Measurements from ENCODE around the gene RAVER1. TPM values are rescaled to one million over a fixed set of nuclear protein-coding genes. Genes with fewer than 3 reads are reported as not detected.
A peak's percentile ranks its signal among the peaks of the same experiment; 100 is the strongest.
"Not testable (repeated sequence)": the region's sequence is repeated elsewhere in the genome, so short reads cannot be mapped to it uniquely, and the experiment has no call there.

The RAVER1 gene, protein sequence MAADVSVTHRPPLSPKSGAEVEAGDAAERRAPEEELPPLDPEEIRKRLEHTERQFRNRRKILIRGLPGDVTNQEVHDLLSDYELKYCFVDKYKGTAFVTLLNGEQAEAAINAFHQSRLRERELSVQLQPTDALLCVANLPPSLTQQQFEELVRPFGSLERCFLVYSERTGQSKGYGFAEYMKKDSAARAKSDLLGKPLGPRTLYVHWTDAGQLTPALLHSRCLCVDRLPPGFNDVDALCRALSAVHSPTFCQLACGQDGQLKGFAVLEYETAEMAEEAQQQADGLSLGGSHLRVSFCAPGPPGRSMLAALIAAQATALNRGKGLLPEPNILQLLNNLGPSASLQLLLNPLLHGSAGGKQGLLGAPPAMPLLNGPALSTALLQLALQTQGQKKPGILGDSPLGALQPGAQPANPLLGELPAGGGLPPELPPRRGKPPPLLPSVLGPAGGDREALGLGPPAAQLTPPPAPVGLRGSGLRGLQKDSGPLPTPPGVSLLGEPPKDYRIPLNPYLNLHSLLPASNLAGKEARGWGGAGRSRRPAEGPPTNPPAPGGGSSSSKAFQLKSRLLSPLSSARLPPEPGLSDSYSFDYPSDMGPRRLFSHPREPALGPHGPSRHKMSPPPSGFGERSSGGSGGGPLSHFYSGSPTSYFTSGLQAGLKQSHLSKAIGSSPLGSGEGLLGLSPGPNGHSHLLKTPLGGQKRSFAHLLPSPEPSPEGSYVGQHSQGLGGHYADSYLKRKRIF
- polyA plus RNA-seq (2012; ENCODE audit: insufficient read depth, insufficient read length) = 43.6 TPM

GRCh38 chr19:10332965-10333757 is at the start of gene RAVER1:
Gene RAVER1, minus strand, starts transcription at chr19:10333529. Its CDS starts 22 bp downstream, at chr19:10333507.
- H3K4me3 ChIP-seq (ENCODE audit: low read length) = peak within 1 kb of the TSS; percentile 91
- peak; percentile 97 for DNase-seq (ENCODE audit: low read depth, low spot score)

GRCh38 chr19:10383223-10383499 is 49.8 kb upstream of the RAVER1 start:
- DNase-seq (ENCODE audit: low read depth, low spot score); H3K4me3 ChIP-seq (ENCODE audit: low read length): not testable (repeated sequence)

DNA sequence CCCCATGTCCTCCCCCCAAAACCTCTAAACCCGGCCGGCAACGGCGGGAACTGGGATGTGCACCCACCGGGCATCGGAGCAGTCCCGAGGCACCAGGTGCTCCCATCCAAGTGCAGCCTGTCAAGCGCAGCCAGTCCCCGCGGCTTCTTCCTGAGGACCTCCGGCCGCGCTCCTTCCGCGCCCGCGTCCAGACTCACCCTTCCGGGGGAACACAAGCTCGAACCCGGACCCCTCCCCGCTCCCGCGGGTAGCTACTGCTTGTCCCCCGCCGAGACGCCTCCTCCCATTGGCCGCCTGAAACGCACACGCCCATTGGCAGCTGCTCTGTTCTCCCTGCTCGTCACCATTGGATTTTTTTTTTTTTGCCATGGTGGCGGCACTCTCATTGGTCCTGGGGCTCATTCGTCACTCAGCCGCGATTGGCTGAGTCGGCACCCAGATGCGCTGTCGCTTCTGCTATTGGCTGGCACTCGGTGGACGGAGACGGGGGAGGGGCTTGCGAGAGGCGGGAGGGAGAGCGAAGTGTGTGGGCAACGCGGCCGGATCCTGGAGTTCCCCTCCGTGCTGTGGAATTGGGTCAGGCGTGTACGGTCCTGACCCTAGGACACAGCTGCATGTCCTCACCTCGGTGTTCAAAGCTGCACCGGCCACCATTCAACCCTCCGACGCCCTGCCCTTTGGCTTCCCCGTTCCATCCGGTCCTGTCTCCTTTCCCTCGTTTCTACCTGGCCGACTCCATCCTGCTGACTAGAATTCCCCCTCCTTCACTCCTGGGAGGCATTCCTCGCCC is 47.2 kb upstream of the RAVER1 start, which contains the start of gene TYK2:
TYK2 (minus strand) TSS at position 260 of the 790 bp plus-strand sequence. CDS start 2,166 bp downstream, outside the sequence.
- DNase-seq (ENCODE audit: low read depth, low spot score) = peak; percentile 98
- peak within 1 kb of the TSS; percentile 96 for H3K4me3 ChIP-seq (ENCODE audit: low read length)

- no peak for DNase-seq (ENCODE audit: low read depth, low spot score)
- H3K4me3 ChIP-seq (ENCODE audit: low read length) = peak overlapping the region; percentile 96
These were observed 46.6 kb upstream of the RAVER1 start for GRCh38 chr19:10379880-10380312.

DNA sequence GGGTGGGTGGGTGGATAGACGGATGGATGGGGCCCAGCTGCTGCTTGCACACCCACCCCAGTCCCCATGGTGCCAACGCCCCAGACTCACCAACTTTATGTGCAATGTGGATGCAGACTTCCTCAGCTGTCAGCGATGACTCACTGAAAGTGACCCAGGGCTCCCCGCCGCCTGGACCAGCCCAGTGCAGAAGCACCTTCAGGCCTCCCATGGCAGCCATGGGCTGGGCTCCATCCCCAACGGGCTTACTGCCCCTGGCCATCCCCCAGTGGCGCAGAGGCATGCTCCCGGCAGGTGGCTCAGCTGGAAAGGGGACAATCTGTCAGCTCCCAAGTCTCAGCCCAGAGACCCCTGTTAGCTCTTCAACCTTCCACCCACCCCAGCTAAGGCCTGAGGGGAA is 44.8 kb upstream of the RAVER1 start:
- no peak for DNase-seq (ENCODE audit: low read depth, low spot score)
- no peak overlapping the region for H3K4me3 ChIP-seq (ENCODE audit: low read length)

GRCh38 chr19:10377140-10377640 is 43.9 kb upstream of the RAVER1 start:
- not testable (repeated sequence) for DNase-seq (ENCODE audit: low read depth, low spot score); H3K4me3 ChIP-seq (ENCODE audit: low read length)

GRCh38 chr19:10374931-10375330 is 41.6 kb upstream of the RAVER1 start:
- H3K4me3 ChIP-seq (ENCODE audit: low read length) = no peak overlapping the region
- no peak for DNase-seq (ENCODE audit: low read depth, low spot score)

DNA sequence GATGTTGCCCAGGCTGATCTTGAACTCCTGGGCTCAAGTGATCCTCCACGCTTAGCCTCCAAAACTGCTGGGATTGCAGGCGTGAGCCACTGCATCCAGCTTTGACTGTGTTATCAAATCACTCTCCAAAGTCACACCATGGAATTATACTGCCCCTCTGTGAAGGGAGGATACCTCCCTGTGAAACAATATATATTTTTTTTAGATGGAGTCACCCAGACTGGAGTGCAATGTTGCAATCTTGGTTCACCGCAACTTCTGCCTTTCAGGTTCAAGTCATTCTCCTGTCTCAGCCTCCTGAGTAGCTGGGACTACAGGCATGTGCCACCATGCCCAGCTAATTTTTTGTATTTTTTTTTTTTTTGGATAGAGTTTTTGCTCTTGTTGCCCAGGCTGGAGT is 39.4 kb upstream of the RAVER1 start:
- DNase-seq (ENCODE audit: low read depth, low spot score) = no peak

GRCh38 chr19:10368101-10368803 is 34.9 kb upstream of the RAVER1 start:
- no peak for DNase-seq (ENCODE audit: low read depth, low spot score)
- no peak overlapping the region for H3K4me3 ChIP-seq (ENCODE audit: low read length)

More for the DNA sequence above, 39.4 kb upstream of the RAVER1 start:
- H3K4me3 ChIP-seq (ENCODE audit: low read length) = no peak overlapping the region

GRCh38 chr19:10366950-10367512 is 33.7 kb upstream of the RAVER1 start:
- not testable (repeated sequence) for DNase-seq (ENCODE audit: low read depth, low spot score); H3K4me3 ChIP-seq (ENCODE audit: low read length)

- no peak for DNase-seq (ENCODE audit: low read depth, low spot score)
These were observed 32.2 kb upstream of the RAVER1 start for GRCh38 chr19:10365518-10365917.

DNA sequence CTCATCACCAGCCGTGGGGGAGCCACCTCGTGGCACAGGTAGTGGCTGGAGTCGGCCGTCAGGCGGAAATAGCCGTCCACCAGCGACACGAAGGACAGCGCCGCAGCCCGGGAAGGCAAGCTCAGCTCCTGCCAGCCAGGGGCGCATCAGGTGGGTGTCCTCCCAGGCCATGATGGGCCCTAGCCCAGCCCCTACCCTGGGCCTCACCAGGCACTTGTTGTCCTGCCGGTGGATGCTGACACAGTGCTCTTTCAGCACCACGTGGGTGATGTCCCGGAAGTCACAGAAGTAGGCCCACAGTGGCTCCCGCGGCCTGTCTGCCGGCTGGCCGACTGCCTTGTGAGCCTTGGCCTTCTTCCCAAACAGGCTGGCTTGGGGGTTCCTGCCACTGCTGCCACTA is 31.3 kb upstream of the RAVER1 start:
- no peak for DNase-seq (ENCODE audit: low read depth, low spot score)

More at GRCh38 chr19:10365518-10365917, 32.2 kb upstream of the RAVER1 start:
- H3K4me3 ChIP-seq (ENCODE audit: low read length) = no peak overlapping the region

GRCh38 chr19:10363789-10364281 is 30.5 kb upstream of the RAVER1 start:
- DNase-seq (ENCODE audit: low read depth, low spot score) = no peak
- no peak overlapping the region for H3K4me3 ChIP-seq (ENCODE audit: low read length)

More for the DNA sequence above, 31.3 kb upstream of the RAVER1 start:
- no peak overlapping the region for H3K4me3 ChIP-seq (ENCODE audit: low read length)

GRCh38 chr19:10362259-10362658 is 28.9 kb upstream of the RAVER1 start:
- H3K4me3 ChIP-seq (ENCODE audit: low read length) = no peak overlapping the region
- no peak for DNase-seq (ENCODE audit: low read depth, low spot score)

GRCh38 chr19:10361569-10362011 is 28.3 kb upstream of the RAVER1 start:
- DNase-seq (ENCODE audit: low read depth, low spot score) = no peak
- no peak overlapping the region for H3K4me3 ChIP-seq (ENCODE audit: low read length)

DNA sequence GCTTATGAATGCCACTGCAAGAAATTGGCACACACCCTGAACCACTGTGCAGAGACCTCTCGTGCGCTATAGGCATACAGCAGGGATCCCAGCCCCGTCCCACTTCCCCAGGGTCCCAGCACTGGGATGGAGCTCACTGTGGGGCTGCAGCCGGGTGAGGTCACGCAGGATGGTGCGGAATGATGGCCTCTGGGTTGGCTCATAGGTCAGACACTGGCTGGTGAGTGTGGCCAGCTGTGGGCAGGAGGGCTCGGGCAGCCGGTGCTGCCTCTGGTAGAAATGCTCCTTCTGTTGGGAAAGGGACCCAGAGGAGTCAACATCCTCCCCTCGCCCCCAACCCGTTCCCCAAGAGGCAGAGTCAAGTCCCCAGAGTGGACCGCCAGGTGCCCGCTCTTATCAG is 23.1 kb upstream of the RAVER1 start:
- DNase-seq (ENCODE audit: low read depth, low spot score) = no peak
- no peak overlapping the region for H3K4me3 ChIP-seq (ENCODE audit: low read length)

DNA sequence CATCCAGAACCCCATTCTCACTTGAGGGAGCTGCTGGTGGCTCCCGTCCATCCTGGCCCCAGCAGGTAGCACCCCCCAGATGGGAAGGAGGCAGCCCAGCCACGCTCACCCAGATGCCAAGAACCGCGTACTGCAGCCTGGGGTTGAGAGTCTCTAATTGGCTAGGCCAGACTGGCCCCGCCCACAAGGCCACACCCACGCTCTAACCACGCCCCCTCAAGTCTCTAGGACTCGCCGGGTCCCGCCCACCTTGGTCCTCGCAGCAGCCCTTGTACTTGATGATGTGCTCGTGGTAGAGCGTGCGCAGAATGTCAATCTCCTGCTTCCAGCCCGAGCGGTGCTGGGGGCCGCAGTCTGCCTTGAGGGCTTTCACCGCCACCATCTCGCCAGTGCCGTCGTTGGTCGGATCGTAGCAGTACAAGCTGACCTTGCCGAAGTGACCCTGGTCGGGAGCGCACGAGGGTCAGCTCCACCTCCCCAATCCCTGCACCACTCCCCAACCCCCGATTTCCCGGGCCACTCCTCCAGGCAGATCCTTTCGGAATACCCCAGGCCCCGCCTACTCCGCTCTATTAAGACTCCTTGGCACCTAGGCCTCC is 20.6 kb upstream of the RAVER1 start:
- DNase-seq (ENCODE audit: low read depth, low spot score) = peak; percentile 26
- no peak overlapping the region for H3K4me3 ChIP-seq (ENCODE audit: low read length)

Data from Jurkat, Clone E6-1 (cell line).